ENCODE data around the gene MARS1. TPM values are rescaled to one million over a fixed set of nuclear protein-coding genes. Genes with fewer than 3 reads are reported as not detected.

MARS1 gene
- total RNA-seq, 1 experiment from 2014 or later, result 94.8 TPM

DNA sequence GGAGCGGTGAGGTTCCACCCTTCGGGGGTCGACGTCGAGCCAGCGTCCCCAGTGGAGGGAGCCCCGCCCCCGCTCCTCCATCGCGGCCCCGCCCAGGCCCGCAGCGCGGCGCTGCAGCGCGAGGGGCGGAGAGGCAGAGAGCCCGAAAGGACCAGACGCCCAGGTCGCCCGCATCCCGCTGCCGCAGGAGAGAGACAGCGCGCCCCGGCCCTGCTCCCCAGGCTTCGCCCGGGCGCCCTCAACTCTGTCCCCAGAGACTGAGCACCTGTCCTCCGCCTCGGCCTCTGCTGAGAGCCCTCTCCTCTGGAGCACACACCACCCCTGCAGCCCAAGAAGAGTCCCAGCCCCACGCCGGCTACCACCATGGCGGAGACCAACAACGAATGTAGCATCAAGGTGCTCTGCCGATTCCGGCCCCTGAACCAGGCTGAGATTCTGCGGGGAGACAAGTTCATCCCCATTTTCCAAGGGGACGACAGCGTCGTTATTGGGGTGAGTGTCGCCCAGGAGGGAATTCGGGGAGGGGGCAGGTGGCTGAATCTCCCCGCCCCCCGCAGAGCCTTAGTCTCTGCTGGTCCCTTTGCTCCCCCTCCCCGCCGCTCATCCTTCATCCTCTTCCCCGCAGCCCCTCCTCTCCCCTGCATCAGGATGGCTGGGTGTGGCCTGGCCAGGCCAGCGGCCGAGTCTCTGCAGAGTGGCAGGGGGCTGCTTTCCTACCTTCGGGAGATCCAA lies 62.2 kb downstream of the MARS1 start, which contains the start of gene KIF5A:
Gene KIF5A (plus strand): TSS at position 136 of the 732 bp plus-strand sequence. CDS start 228 bp downstream, at position 364.
- DNase-seq (ENCODE audit: low read depth), result peak; percentile 29

DNA sequence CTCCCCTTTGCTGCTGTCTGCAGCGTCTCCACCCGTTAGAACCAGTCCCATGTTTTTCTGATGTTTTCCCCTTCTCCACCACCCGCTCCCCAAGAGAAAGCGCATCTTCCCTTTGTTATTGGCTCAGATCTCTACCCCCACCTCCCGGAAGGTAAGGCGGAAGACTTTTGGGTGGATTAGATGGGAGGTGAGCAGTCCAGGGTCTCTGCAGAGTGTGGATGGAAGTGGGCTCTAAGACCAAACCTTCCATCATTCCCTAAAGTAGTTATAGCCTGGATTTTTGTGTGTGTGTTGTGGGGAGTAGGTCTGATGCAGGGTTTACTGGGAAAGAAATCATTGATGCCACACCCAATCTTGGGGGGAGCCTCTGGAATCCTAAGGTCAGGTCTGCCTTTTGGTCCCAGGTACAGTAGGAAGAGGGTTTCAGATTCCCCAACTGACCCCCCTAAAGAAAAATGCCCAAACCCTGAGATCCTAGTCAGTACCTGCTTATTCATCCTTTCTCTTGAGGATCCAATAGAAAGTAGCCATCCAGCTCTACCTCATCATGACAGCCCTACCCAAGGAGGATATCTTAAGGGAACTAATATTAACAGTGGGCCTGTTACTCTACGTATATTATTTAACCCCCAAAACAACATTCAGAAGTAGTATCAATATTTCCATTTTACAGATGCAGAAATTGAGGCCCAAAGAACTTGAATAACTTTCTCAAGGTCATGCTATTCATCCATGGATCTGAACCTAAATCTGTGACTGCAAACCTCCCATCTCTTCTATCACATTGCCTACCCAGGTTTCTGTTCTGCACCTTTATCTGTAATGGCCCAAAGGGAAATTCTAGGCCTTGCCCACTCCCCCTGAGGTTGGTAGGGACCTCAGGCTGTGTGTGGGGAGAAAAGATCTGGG lies 63.0 kb downstream of the MARS1 start:
- no peak for DNase-seq (ENCODE audit: low read depth)

DNA sequence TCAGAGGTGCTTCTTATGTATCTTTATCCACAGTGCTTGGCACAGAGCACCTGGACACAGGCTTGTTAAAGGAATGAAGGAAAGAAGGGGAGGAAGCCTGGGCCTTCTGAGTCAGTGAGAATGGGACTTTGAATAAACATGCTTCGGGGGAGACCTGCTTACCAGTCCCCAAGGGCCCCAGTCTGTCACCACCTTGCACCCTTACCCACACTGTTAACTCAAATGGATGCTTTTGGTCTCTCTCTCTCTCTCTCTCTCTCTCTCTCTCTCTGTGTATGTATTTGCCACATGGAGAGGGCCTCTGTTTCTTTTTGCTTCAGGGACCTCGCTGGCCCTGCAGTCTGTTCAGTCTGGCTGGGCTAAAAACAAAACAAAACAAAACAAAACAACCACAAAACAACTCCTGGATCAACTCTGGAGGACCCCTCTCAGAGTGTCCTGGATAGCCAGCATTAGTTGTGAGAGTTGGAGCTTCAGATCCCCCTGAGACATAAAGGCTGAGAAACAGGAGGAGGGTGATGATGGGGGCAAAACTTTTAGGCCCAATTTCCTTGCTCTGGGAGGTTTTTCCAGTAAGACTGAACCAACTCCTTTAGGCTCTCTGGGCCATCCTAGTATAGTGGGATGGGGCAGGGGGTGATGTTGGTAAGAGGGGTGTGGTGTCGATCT lies 63.9 kb downstream of the MARS1 start:
- no peak for DNase-seq (ENCODE audit: low read depth)

DNA sequence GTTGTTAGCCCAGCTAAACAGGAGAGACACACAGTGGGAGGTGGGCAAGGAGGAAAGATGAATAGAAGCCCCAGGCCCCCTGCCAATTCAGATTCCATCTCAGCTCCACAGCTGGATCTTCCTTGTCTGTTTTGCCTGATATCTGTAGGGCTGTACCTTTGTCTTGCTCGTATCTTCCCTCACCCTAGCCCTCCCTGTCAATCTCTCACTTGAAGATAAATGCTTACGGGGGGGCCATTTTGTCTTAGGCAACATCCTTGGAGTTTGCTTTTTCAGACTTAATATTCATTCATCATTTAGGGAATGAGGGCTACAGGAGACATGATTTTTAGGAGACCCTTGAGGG lies 64.4 kb downstream of the MARS1 start:
- DNase-seq (ENCODE audit: low read depth), result no peak

DNA sequence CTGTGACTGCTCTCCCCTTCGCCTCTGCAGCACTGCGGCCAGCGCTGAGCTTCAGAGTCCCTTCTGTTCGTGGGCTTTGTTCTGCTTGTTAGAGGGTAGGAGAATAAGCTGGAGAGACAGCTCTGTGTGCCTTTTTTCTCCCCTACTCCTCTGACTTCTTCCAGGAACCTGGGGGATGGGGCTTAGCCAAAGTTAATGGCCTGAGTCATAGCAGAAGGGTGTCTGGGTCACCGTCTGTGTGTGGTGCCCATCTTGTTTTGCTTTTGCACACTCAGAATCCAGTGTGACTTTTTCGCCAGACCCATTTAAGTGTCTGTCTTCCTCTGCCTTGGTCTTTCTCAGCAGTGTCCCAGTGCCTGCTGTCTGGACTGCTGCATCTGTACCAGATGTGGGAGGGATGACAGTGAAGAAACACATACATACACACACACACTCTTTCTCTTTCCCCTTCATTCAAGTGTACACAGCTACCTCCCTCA lies 65.0 kb downstream of the MARS1 start:
- DNase-seq (ENCODE audit: low read depth), result peak; percentile 48

DNA sequence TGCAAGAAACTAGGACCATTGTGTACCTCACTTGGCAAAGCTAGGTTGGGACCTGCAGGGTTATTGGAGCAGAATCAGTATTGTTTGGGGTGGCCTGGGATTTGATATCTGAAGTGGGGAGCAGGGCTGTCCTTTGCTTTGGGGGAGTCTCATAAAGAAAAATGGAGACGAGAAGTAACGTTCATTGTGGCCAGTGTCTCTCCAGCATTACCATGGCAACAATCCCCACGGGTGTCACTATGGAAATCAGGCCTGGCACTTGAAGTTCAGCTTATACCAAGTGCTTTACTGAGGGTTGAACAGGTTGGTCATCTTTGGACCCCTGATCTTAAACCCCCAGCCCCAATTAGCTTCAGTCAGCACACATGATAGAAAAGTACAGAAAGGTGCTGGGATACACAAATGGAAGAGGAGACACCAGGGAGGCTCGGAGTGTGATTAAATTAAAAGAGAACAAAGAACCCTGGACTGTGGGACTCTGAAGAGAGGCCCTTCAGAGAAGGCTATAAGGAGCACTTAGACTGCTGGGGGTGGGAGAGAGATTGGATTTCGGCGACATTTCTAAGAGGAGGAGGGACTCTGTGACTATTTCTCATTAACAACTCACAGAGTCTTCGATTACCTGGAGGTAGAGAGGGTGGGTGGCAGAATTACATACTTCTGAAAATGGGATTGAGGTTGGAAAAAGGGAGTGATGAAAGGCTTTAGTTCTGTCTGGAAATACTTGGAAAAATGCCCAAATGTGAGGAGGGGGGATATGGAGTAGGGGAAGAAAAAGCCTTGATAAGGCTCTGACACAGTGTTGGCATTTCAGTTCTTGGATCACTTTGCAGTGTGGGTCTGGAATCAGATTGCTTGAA lies 65.7 kb downstream of the MARS1 start:
- no peak for DNase-seq (ENCODE audit: low read depth)

DNA sequence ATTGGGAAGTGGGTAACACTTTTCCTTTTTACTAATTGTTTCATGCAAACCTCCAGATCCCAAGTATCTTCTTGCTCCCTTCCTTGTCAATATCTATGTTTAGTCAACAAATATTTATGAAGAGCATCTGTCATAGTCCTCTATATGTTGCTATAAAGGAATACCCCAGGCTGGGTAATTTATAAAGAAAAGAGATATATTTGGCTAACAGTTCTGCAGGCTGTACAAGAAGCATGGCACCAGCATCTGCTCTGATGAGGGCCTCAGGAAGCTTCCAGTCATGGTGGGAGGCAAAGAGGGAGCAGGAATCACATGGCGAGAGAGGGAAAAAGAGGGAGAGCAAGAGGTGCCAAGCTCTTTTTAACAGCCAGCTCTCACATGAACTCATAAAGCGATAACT lies 66.6 kb downstream of the MARS1 start:
- no peak for DNase-seq (ENCODE audit: low read depth)

DNA sequence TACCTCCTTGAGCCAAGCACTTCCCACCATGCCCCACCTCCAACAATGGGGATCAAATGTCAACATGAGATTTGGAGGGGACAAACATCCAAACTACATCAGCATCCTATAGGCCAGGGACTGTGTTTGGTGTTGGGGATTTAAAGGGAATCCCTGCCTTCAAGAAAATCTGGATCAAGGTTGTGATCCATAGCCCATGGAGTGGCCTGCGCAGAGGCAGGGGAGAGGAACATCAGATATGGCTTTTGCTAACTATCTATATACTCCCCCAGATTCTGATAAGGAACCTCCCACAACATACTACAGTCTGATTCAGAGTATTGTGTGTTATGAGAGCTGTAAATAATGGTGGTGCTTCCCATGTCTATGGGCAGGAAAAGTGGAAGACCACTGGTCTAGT lies 67.0 kb downstream of the MARS1 start:
- no peak for DNase-seq (ENCODE audit: low read depth)

DNA sequence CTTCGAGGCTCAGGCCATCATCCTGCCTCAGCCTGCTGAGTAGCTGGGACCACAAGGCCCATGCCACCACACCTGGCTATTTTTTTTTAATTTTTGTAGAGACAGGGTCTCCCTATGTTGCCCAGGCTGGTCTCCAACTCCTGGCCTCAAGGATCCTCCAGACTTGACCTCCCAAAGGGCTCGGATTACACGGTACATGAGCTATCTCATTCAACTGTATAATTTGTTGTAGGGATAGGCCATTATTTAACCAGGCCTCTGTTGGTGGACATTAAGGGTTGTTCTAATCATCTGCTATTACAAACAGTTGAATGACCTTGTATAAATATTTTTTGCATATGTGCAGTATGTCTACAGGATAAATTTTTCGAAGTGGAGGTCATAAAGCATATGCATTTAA lies 71.0 kb downstream of the MARS1 start:
- DNase-seq (ENCODE audit: low read depth), result no peak

DNA sequence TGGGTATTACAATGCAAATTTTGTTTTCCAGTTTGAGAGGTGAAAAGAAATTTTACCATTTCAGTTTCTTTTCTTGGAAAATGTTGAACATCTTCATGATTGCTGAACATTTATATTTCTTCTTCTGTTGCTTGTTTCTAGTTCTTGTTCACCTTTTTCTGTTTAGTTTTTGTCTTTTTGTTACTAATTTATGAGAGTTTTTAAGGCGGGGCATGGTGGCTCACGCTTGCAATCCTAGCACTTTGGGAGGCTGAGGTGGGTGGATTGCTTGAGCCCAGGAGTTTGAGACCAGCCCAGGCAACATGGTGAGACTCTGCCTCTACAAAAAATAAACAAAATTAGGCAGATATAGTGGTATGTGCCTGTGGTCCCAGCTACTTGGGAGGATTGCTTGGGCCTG lies 72.6 kb downstream of the MARS1 start:
- no peak for DNase-seq (ENCODE audit: low read depth)

DNA sequence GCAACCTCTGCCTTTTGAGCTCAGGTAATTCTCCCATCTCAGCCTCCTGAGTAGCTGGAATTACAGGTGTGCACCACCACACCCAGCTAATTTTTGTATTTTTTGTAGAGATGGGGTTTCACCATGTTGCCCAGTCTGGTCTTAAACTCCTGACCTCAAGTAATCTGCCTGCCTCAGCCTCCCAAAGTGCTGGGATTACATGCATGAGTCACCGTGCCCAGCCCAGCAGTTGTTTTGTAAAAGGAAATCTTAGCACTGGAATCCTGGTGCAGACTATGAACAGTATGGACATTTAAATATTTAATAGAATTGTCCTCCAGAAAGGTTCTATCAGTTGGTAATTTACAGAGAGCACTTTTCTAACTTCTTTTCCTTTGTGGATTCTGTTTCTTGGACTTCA lies 73.2 kb downstream of the MARS1 start:
- DNase-seq (ENCODE audit: low read depth), result peak; percentile 22

DNA sequence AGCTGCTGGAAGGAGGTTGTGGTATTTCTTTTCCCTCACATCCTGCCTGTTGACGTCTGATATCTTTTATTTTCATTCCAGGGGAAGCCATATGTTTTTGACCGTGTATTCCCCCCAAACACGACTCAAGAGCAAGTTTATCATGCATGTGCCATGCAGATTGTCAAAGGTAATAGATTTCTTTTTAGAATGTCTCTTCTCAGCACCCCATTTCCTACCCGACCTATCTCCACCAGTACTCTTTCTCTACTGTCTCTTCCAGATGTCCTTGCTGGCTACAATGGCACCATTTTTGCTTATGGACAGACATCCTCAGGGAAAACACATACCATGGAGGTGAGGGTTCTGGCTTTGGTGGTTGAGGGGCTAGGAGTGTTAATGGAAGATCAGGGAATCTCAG lies 75.5 kb downstream of the MARS1 start:
- no peak for DNase-seq (ENCODE audit: low read depth)

DNA sequence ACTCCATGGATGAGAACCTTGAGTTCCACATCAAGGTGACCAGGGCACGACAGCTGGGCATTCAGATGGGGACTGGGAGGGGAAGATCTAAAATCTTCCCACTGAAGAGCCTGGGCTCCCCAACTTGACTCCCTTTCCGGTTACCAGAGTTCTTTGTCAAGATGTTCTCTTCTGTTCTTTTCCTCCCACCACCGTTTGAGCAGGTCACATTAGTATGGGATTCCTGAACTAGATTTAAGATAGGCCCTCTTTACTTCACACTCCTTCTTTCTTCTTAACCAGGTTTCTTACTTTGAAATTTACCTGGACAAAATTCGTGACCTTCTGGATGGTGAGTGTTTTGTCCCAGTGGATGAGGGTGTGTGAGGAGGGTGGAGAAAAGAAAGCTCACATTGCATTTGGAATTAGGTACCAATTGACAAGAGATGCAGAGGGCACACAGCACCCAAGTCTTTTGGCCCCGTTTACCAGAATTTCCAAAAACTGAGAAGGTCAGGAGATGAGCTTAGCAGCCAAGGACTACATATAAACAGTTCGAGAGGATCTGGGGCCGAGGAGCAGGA lies 76.4 kb downstream of the MARS1 start:
- no peak for DNase-seq (ENCODE audit: low read depth)

Other genes with a start within 250 kb of the MARS1 start
- 0.84 TPM in 1 of 2 replicates, not detected in the other for gene STAC3, start 236.9 kb upstream of the MARS1 start, total RNA-seq (2014; rRNA removed; shearing (Covaris generic))
- gene R3HDM2, start 57.0 kb upstream of the MARS1 start, total RNA-seq (2014; rRNA removed; shearing (Covaris generic)), result 10.8 and 12.3 TPM in 2 replicates
- not detected in 2 replicates for gene INHBC, start 53.3 kb upstream of the MARS1 start, total RNA-seq (2014; rRNA removed; shearing (Covaris generic))
- gene INHBE, start 32.8 kb upstream of the MARS1 start, total RNA-seq (2014; rRNA removed; shearing (Covaris generic)), result 0.24 and 0.88 TPM in 2 replicates
- 0.49 and 0.60 TPM in 2 replicates for gene GLI1, start 28.3 kb upstream of the MARS1 start, total RNA-seq (2014; rRNA removed; shearing (Covaris generic))
- 0.20 TPM in 1 of 2 replicates, not detected in the other for gene ARHGAP9, start 8.2 kb upstream of the MARS1 start, total RNA-seq (2014; rRNA removed; shearing (Covaris generic))
- 19.1 and 24.8 TPM in 2 replicates for gene DDIT3, start 32.4 kb downstream of the MARS1 start, total RNA-seq (2014; rRNA removed; shearing (Covaris generic))
- 1.7 and 2.1 TPM in 2 replicates for gene MBD6, start 34.8 kb downstream of the MARS1 start, total RNA-seq (2014; rRNA removed; shearing (Covaris generic))
- gene DCTN2, start 59.1 kb downstream of the MARS1 start, total RNA-seq (2014; rRNA removed; shearing (Covaris generic)), result 123 and 155 TPM in 2 replicates
- gene KIF5A, start 62.0 kb downstream of the MARS1 start, total RNA-seq (2014; rRNA removed; shearing (Covaris generic)), result 0.60 and 1.9 TPM in 2 replicates
- gene PIP4K2C, start 103.1 kb downstream of the MARS1 start, total RNA-seq (2014; rRNA removed; shearing (Covaris generic)), result 15.9 and 19.3 TPM in 2 replicates
- gene DTX3, start 116.8 kb downstream of the MARS1 start, total RNA-seq (2014; rRNA removed; shearing (Covaris generic)), result 9.9 and 10.7 TPM in 2 replicates
- 9.4 and 11.5 TPM in 2 replicates for gene ARHGEF25, start 123.4 kb downstream of the MARS1 start, total RNA-seq (2014; rRNA removed; shearing (Covaris generic))
- gene B4GALNT1, start 145.1 kb downstream of the MARS1 start, total RNA-seq (2014; rRNA removed; shearing (Covaris generic)), result 11.9 and 14.4 TPM in 2 replicates
- gene OS9, start 206.1 kb downstream of the MARS1 start, total RNA-seq (2014; rRNA removed; shearing (Covaris generic)), result 152 and 183 TPM in 2 replicates